NCI-H345 treated with DMSO at 0.1 percent for 48 hours (cell line): ENCODE data around the gene PITRM1.
A peak's percentile ranks its signal among the peaks of the same experiment; 100 is the strongest.

Experiments used
- DNase-seq: peaks from one replicate; lab custom pipeline; 2025; ENCODE audit not compliant: unreplicated experiment; lab: John Stamatoyannopoulos, UW

Gene PITRM1

DNA sequence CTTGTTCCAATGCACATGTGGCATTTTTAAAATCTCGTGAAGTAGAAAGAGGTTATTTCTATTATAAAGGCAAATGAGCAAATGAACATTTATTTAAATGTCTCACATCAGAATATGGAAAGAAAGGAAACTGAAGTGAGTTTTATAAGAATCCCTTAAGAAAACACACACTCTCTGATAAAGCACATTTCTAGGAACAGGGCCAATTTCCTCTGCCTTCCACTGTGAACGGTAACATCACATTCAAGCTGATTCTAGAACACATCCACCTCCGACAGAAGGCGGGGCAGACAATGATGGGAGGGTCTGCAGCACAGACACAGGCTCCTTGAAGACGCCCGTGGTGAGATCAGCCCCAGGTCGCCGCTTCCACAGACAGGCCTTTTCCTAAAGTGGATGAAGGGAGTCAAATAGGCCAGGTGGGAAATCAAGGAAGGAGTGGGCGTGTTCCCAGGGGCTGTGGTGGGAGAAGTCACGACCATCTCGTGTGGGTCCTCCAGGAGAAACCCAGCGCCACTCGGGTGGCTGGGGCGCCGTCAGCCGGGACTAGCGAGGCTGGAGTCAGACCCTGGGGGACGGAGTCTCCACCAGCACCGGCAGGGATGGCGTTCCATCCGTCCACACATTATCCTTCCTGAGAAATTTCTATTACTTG, 31.1 kb downstream of the PITRM1 start:
- no peak for DNase-seq

GRCh38 chr10:3140280-3140679, 32.3 kb downstream of the PITRM1 start:
- DNase-seq, result no peak

DNA sequence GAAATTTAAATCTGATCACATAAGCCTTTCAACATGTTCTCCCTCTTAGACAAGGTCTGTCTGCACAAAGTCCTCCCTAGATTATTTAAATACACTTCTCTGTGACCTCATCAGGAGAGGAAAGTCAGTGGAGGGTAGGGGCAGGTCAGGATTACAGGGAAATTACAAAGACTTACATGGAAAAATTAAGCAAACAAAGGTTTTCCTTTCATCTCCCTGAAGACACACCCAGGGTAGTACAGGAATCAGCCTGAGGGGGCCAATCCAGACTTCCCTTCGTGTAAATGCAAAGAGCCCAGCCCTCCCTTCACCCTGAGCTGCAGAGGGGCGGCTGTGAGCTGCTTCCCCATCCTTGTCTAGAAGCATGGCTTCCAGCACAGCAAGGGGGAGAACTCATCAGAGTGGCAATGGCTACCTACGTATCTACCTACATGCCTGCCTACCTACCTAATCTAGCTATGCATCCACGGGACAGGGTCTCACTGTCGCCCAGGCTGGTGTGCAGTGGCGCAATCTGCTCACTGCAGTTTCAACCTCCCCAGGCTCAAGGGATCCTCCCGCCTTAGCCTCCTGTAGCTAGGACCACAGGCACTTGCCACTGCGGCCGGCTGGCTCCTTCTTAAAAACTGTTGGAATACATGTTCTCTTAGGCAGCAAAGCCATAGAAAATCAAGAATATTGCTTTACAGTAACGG, 33.2 kb downstream of the PITRM1 start:
- DNase-seq, result no peak

GRCh38 chr10:3137958-3138726, 34.4 kb downstream of the PITRM1 start:
- DNase-seq, result no peak

GRCh38 chr10:3136763-3137611, 35.6 kb downstream of the PITRM1 start:
- DNase-seq, result no peak

- no peak for DNase-seq
Observed at GRCh38 chr10:3136336-3136735, 36.2 kb downstream of the PITRM1 start.

DNA sequence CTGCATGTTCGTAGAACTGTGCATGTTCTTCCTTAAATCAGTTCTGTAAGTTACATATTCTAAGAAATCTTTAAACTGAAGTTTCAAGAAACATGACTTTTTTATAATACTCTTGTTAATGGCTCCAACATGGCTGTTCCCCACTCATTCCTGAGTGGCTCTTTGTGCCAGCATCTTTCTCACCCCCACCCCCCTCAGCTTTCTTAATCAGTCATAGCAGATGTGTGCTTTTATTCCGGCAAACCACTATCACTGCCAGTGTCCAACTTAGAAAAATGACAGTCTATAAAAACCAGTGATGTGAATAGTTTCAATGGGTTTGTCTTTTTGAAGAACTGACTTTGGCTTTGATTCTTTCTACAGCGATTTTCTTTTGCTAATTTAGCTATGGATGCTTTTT, 37.6 kb downstream of the PITRM1 start:
- no peak for DNase-seq

GRCh38 chr10:3133948-3134347, 38.6 kb downstream of the PITRM1 start:
- DNase-seq, result no peak

GRCh38 chr10:3132036-3133025, 40.3 kb downstream of the PITRM1 start:
- DNase-seq, result no peak

DNA sequence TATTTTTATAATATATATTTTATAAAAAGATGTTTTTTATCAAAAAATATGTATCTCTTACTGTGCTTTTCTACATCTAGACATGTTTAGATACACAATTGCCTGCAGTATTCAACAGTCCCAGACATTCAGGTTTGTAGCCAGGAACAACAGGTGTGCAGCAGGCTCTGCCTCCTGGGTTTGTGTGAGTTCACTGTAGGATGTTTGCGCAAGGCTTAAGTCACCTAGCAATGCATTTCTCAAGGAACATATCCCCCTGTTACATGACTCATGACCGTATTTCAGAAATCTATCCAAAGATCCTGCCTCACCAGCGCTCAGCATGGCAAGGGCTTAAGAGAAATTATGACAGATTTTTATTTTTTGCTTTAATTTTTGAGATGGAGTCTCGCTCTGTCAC, 41.5 kb downstream of the PITRM1 start:
- no peak for DNase-seq

GRCh38 chr10:3129581-3130340, 42.8 kb downstream of the PITRM1 start:
- DNase-seq, result no peak

DNA sequence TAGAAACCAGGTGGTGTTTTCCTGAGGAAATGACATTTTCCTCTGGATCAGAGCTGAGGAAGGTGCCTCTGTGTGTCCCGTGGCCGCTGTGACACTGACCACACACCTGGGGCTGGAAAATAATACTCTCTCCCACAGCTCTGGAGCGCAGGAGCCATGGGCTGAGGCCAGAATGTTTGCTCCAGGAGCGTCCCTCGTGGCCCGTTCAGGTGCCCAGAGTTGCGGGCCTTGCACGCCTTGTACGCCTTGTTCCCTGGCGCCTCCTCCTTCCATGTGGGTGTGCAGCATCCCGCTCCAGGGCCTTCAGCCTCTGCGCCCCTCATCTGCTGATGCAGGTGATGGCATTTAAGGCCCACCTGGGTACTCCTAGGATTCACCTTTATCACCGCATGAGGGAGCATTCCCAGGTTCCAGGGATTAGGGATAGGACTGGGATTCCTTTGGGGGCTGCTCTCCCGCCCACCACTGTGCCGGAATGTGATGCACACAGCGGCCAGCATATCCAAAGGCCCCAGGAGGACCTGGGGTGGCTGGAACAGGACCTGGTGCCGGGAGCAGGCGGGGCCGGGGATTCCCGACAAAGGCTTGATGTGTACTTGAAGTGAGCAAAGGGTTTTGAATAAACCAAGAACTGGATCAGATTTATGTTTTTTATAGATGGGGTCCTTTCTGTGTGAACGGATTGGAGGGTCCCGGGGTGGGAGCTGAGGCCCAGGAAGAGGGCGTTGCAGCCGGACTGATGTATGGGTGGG, 44.0 kb downstream of the PITRM1 start:
- no peak for DNase-seq

GRCh38 chr10:3127921-3128320, 44.7 kb downstream of the PITRM1 start:
- DNase-seq, result no peak

DNA sequence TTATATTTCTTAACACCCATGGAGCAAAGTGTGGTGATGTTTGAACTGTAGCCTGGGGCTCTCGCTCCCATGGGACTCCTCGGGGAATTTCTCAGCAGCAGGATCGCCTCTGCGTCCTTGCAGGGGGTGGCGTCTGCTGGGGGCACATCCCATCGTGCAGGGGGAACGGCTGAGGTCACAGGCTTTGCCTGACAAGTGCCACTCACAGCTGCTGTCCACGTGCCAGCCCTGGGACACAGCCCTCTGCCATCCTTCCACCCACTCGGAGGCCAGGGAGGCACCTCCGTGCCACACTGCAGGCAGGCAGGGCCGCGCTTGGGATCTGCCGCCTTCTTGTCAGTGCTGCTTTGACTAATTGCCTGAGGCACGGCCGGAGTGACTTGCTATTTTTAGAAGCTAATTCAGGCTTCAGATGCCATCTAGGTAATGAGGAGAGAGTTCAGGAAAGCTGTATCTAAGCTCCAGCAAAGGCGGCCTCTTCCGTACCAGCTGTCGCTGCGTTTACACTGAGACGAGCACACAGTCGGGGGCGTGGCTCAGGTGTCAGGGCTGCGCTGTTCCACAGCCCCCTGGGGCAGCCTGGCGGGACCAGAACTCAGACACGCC, 45.7 kb downstream of the PITRM1 start:
- peak; percentile 80 for DNase-seq

DNA sequence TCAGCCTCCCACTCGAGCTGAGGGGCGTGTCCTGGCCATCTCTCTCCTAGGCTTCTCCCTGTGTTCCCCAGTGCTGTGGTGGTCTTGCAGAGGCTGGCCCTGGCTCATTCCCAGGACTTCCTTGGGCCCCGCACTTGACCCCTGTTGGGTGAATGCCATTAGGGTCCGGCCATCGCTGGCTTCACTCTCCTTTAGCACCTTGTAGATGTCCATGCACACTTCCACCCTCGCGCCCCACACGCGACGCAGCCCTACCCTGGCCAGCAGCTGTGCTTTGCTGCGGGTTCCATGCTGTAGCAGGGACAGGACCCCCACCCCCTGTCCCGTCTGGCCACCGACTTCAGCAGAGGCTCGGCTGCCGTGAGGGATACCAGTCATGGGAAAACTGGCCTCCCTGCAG, 46.3 kb downstream of the PITRM1 start:
- no peak for DNase-seq

DNA sequence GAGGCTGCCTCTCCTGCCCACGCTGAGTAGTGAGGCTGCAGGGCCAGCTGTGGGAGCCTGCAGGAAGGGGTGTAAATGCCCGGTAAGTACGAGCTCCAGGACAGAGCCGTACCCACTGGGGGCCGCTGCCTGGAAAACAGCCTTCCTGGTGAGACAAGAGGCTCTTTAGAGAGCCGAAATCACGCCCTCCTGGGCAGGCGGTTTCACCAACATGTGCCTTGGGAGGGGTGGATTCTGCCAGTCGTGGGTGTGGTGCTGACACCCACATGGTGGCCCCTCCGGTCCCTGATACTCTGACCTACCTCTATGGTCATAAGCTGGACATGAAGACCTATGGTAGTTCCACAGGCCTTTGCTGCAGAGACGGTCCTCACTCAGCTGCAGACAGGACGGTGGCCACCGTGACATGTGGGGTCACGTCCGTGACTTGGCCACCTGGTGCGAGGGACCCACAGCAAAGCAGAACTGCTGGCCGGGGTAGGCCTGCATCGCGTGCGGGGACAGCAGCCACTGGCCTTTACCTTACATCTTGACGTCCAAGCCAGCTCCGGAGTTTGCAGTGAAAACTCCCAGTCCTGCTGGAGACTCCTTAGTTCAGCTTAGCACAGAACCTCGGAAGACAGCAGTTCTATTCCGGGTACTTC, 46.9 kb downstream of the PITRM1 start:
- no peak for DNase-seq

DNA sequence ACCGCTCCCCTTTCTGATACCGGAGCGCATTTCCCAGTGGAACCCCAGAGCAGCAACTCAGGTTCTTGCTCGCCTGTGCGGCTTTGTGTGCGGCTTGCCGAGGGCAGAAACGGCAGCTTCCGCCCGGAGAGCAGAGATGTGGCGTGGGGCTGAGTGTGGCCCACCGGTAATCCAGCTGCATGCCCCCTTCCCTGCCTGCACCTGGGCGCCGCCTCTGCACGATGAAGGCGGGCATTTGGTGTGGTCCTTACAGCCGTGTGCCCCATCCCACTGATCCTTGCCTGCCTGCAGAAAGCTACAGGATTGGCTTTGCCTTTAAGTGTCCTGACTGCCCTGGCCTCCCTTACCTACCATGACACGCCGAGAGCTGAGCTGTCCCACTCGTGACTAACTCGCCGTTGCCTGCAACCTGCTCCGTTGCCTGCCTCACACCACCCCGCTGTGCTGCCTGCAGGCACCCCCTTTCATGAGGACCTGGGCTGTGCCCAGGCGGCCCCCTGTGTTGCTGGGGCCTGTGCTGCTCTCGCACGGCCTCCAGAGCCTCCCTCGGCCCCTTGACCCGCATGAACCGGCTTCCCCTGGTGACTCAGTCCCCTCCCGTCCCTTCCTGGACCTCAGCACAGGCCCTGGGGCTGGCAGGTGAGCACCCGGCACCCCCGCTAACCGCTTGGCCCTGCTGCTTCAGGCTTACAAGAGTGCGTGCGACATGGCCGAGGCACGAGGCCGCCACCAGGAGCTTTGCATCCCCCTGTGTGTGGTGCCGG, 48.0 kb downstream of the PITRM1 start:
- DNase-seq, result no peak
